Coronary artery (tissue), 2 donors: ENCODE data around the gene ACOXL.

ENCODE experiments used
- DNase-seq: peaks from one replicate; pipeline ENCODE4 v3.0.0-alpha.2; 2017; ENCODE audit warnings: low spot score
- H3K27ac ChIP-seq, 2 donors: fragments of 200-600 bp; sonication (generic); one replicate each; pipeline ENCODE4 v1.5.1; 2016 to 2019
- H3K4me3 ChIP-seq: fragments of 200-600 bp; sonication (generic); 2 replicates; pipeline ENCODE4 v1.5.1; 2016; ENCODE audit warnings: mild to moderate bottlenecking, moderate library complexity
- CTCF ChIP-seq: fragments of 200-600 bp; sonication (generic); IDR thresholded peaks from one replicate; pipeline ENCODE4 v1.5.1; 2019; ENCODE audit warnings: antibody characterized with exemption

ACOXL gene

GRCh38 chr2:111121028-111121827 is 388.9 kb downstream of the ACOXL start:
- peak overlapping the region; percentile 90 for H3K4me3 ChIP-seq
- DNase-seq = peak; percentile 76
- peak overlapping the region; percentile 70 to 88 for H3K27ac ChIP-seq
- TF ChIP-seq CTCF = no peak

- DNase-seq = peak; percentile 93
- Histone ChIP-seq H3K4me3 (peak overlapping the region; percentile 90), H3K27ac (peak overlapping the region; percentile 70 to 88)
- no peak for TF ChIP-seq CTCF
These were observed 389.7 kb downstream of the ACOXL start for GRCh38 chr2:111121828-111122630.

GRCh38 chr2:111122631-111123421 is 390.5 kb downstream of the ACOXL start:
- TF ChIP-seq CTCF = no peak
- DNase-seq = peak; percentile 87

GRCh38 chr2:111123751-111124150 is 391.4 kb downstream of the ACOXL start:
- peak overlapping the region; percentile 90 for H3K4me3 ChIP-seq

More at GRCh38 chr2:111122631-111123421, 390.5 kb downstream of the ACOXL start:
- peak overlapping the region; percentile 90 for H3K4me3 ChIP-seq
- peak overlapping the region; percentile 82 to 88 for H3K27ac ChIP-seq

GRCh38 chr2:111126581-111126980 is 394.2 kb downstream of the ACOXL start:
- Histone ChIP-seq H3K4me3 (no peak overlapping the region), H3K27ac (no peak overlapping the region)
- DNase-seq = no peak
- TF ChIP-seq CTCF = no peak

More at GRCh38 chr2:111123751-111124150, 391.4 kb downstream of the ACOXL start:
- TF ChIP-seq CTCF = no peak
- H3K27ac ChIP-seq = no peak overlapping the region
- no peak for DNase-seq

- no peak for TF ChIP-seq CTCF
- Histone ChIP-seq H3K4me3 (no peak overlapping the region), H3K27ac (no peak overlapping the region)
- no peak for DNase-seq
These were observed 395.0 kb downstream of the ACOXL start for GRCh38 chr2:111127351-111127750.
